Activated CD8-positive, alpha-beta memory T cell treated with anti-CD3 and anti-CD28 coated beads, Interleukin-2, amount 50 U/mL, for 24 hours (primary cell): ENCODE measurements around the gene SPEN.

ENCODE experiments used
- DNase-seq: peaks from one replicate; pipeline ENCODE4 v3.0.0-alpha.2; 2020; ENCODE audit errors: extremely low read depth

The SPEN gene

GRCh38 chr1:15947382-15948090 is 100.0 kb downstream of the SPEN start:
- DNase-seq, result no peak

- no peak for DNase-seq
Measured at GRCh38 chr1:15948091-15948591, 100.6 kb downstream of the SPEN start.

- no peak for DNase-seq
Measured at GRCh38 chr1:15948595-15949452, 101.3 kb downstream of the SPEN start.

- DNase-seq, result peak; percentile 90
Measured at GRCh38 chr1:15949453-15950245, 102.1 kb downstream of the SPEN start.

- DNase-seq, result no peak
Measured at GRCh38 chr1:15950302-15950701, 102.8 kb downstream of the SPEN start.

GRCh38 chr1:15950763-15951295 is 103.3 kb downstream of the SPEN start:
- peak; percentile 73 for DNase-seq

- DNase-seq, result no peak
Measured at GRCh38 chr1:15951341-15952153, 104.0 kb downstream of the SPEN start.

- DNase-seq, result no peak
Measured at GRCh38 chr1:15952317-15953258, 105.1 kb downstream of the SPEN start.

- DNase-seq, result no peak
Measured at GRCh38 chr1:15953294-15953771, 105.8 kb downstream of the SPEN start.

- no peak for DNase-seq
Measured at GRCh38 chr1:15953791-15954241, 106.3 kb downstream of the SPEN start.

- no peak for DNase-seq
Measured at GRCh38 chr1:15954316-15954715, 106.8 kb downstream of the SPEN start.

- no peak for DNase-seq
Measured at GRCh38 chr1:15955552-15955951, 108.0 kb downstream of the SPEN start.

- no peak for DNase-seq
Measured at GRCh38 chr1:15956150-15956549, 108.6 kb downstream of the SPEN start.

GRCh38 chr1:15957221-15958095 is 110.0 kb downstream of the SPEN start:
- DNase-seq, result no peak

GRCh38 chr1:15958111-15958510 is 110.6 kb downstream of the SPEN start:
- no peak for DNase-seq

- DNase-seq, result no peak
Measured at GRCh38 chr1:15958793-15959192, 111.3 kb downstream of the SPEN start.

- no peak for DNase-seq
Measured at GRCh38 chr1:15959424-15959823, 111.9 kb downstream of the SPEN start.

GRCh38 chr1:15959827-15960446 is 112.4 kb downstream of the SPEN start:
- no peak for DNase-seq
